Esophagus squamous epithelium (tissue), 4 donors: Measurements from ENCODE around the gene TTC28.

Experiments
- CTCF ChIP-seq, 6 experiments: fragments of 450-650 bp in 4 of 6; fragments of 200-600 bp in 2 of 6; sonication (generic) in 2 of 6; IDR thresholded peaks; one replicate each; pipeline ENCODE4 v1.5.1; 2016 to 2019; ENCODE audit warnings: antibody characterized with exemption in 6 of 6, mild to moderate bottlenecking in 4 of 6, moderate library complexity in 4 of 6
- POLR2A ChIP-seq, 4 donors: fragments of 450-650 bp; IDR thresholded peaks; one replicate each; pipeline ENCODE4 v1.6.1; 2017; ENCODE audit warnings: antibody characterized with exemption in 4 of 4, mild to moderate bottlenecking in 4 of 4, moderate library complexity in 3 of 4

- TF ChIP-seq CTCF (IDR thresholded peaks at IDR 0.05) (no peak), POLR2A (IDR thresholded peaks at IDR 0.05) (no peak)
These were observed 439.7 kb downstream of the TTC28 start for GRCh38 chr22:28239941-28240340.
